Measurements from ENCODE around the gene LTBP1.

DNA sequence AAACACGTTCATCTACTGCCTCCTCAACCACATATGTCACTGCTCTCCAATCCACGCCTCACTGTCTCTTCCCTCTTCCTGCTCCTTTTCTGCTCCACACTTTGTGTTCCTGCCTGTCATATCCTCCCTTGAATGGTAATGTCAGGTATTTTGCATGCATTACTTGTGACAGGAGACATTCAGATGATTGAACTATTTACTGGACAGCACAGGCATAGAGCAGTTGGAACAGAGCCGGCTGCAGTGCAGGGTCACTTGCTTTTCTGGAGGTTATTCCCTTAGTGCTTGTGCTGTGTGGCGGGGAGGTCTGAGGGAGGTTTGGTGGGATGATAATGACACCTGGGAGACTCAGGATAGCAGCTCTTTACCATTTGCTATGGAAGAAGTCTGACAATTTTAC, 93.8 kb downstream of the LTBP1 start:
- TF ChIP-seq, protein P1, sequence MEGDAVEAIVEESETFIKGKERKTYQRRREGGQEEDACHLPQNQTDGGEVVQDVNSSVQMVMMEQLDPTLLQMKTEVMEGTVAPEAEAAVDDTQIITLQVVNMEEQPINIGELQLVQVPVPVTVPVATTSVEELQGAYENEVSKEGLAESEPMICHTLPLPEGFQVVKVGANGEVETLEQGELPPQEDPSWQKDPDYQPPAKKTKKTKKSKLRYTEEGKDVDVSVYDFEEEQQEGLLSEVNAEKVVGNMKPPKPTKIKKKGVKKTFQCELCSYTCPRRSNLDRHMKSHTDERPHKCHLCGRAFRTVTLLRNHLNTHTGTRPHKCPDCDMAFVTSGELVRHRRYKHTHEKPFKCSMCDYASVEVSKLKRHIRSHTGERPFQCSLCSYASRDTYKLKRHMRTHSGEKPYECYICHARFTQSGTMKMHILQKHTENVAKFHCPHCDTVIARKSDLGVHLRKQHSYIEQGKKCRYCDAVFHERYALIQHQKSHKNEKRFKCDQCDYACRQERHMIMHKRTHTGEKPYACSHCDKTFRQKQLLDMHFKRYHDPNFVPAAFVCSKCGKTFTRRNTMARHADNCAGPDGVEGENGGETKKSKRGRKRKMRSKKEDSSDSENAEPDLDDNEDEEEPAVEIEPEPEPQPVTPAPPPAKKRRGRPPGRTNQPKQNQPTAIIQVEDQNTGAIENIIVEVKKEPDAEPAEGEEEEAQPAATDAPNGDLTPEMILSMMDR (IDR thresholded peaks at IDR 0.05) = no peak
- TF ChIP-seq POLR2AphosphoS5 (IDR thresholded peaks at IDR 0.05) (no peak), POLR2A (IDR thresholded peaks at IDR 0.05) (no peak)
